HepG2 (cell line): ENCODE measurements around the gene EMILIN3. TPM values are rescaled to one million over a fixed set of nuclear protein-coding genes. Genes with fewer than 3 reads are reported as not detected.

ENCODE experiments used
- AGO2 ChIP-seq: fragments of 200-400 bp; formaldehyde crosslinking; optimal IDR thresholded peaks from 2 replicates; pipeline ENCODE3; 2017; ENCODE audit warnings: mild to moderate bottlenecking, low read depth, low read length, moderate library complexity
- ATF5 ChIP-seq: sonication (generic); formaldehyde crosslinking; IDR thresholded peaks from 2 replicates; pipeline ENCODE4 v1.4.0; 2020; ENCODE audit warnings: mild to moderate bottlenecking, low read depth, missing genetic modification reagents
- CENPBD1 ChIP-seq: sonication (generic); formaldehyde crosslinking; IDR thresholded peaks from 2 replicates; pipeline ENCODE4 v1.8.0; 2022; ENCODE audit warnings: missing genetic modification reagents, low read depth, mild to moderate bottlenecking, borderline replicate concordance
- CREB1 ChIP-seq, 2 experiments: fragments of 450-650 bp in 1 of 2; IDR thresholded peaks; 2 replicates each; pipeline ENCODE4 v1.6.1; 2016 to 2017; ENCODE audit warnings: control low read depth in 1 of 2, mild to moderate bottlenecking in 1 of 2, missing compliant biosample characterization in 1 of 2, missing genetic modification characterization in 1 of 2
- GABPB1 ChIP-seq: IDR thresholded peaks from 2 replicates; pipeline ENCODE4 v1.6.1; 2016; ENCODE audit warnings: mild to moderate bottlenecking, missing genetic modification reagents, moderate library complexity, missing compliant biosample characterization
- HES4 ChIP-seq: sonication (generic); formaldehyde crosslinking; IDR thresholded peaks from 2 replicates; pipeline ENCODE4 v1.9.0; 2021; ENCODE audit warnings: mild to moderate bottlenecking, missing genetic modification reagents, borderline replicate concordance
- KDM3A ChIP-seq: IDR thresholded peaks from 2 replicates; pipeline ENCODE4 v1.6.1; 2018; ENCODE audit warnings: low read depth, missing compliant biosample characterization
- KLF9 ChIP-seq: IDR thresholded peaks from 2 replicates; pipeline ENCODE4 v1.6.1; 2016; ENCODE audit warnings: low read depth
- LBX2 ChIP-seq: sonication (generic); formaldehyde crosslinking; IDR thresholded peaks from 2 replicates; pipeline ENCODE4 v1.5.0; 2020; ENCODE audit warnings: missing genetic modification reagents, mild to moderate bottlenecking, borderline replicate concordance
- RXRA ChIP-seq: sonication (generic); formaldehyde crosslinking; IDR thresholded peaks from 2 replicates; pipeline ENCODE4 v1.5.1; 2020; ENCODE audit warnings: missing genetic modification reagents
- SIN3B ChIP-seq: fragments of 150-350 bp; IDR thresholded peaks from 2 replicates; pipeline ENCODE4 v1.6.1; 2014; ENCODE audit warnings: low read length
- SYNCRIP ChIP-seq: fragments of 200-400 bp; formaldehyde crosslinking; IDR thresholded peaks from 2 replicates; pipeline ENCODE4 v1.6.1; 2018; ENCODE audit warnings: mild to moderate bottlenecking, low read depth, low read length; ENCODE audit not compliant: insufficient read depth
- U2AF2 ChIP-seq: fragments of 200-400 bp; formaldehyde crosslinking; IDR thresholded peaks from 2 replicates; pipeline ENCODE4 v1.6.1; 2017; ENCODE audit warnings: low read depth, mild to moderate bottlenecking, low read length
- XRCC5 ChIP-seq: fragments of 200-400 bp; formaldehyde crosslinking; optimal IDR thresholded peaks from 2 replicates; pipeline ENCODE3; 2017; ENCODE audit warnings: mild to moderate bottlenecking, low read length
- ZBTB37 ChIP-seq: sonication (generic); formaldehyde crosslinking; IDR thresholded peaks from 2 replicates; pipeline ENCODE4 v1.4.0; 2020; ENCODE audit warnings: mild to moderate bottlenecking, missing genetic modification reagents
- ZBTB46 ChIP-seq: sonication (generic); formaldehyde crosslinking; IDR thresholded peaks from 2 replicates; pipeline ENCODE4 v1.4.0; 2020; ENCODE audit warnings: mild to moderate bottlenecking, missing genetic modification reagents, borderline replicate concordance
- ZFP90 ChIP-seq: sonication (generic); formaldehyde crosslinking; IDR thresholded peaks from 2 replicates; pipeline ENCODE4 v1.8.0; 2022; ENCODE audit warnings: missing genetic modification reagents, mild to moderate bottlenecking, inconsistent platforms, borderline replicate concordance
- ZNF10 ChIP-seq: sonication (generic); formaldehyde crosslinking; IDR thresholded peaks from 2 replicates; pipeline ENCODE4 v1.4.0; 2020; ENCODE audit warnings: mild to moderate bottlenecking, low read depth, missing genetic modification reagents, borderline replicate concordance
- ZNF12 ChIP-seq: sonication (generic); formaldehyde crosslinking; IDR thresholded peaks from 2 replicates; pipeline ENCODE4 v1.5.0; 2020; ENCODE audit warnings: missing genetic modification reagents
- ZNF547 ChIP-seq: sonication (generic); formaldehyde crosslinking; IDR thresholded peaks from 2 replicates; pipeline ENCODE4 v1.5.1; 2020; ENCODE audit warnings: mild to moderate bottlenecking, missing genetic modification reagents
- ZNF678 ChIP-seq: sonication (generic); formaldehyde crosslinking; IDR thresholded peaks from 2 replicates; pipeline ENCODE4 v1.4.0; 2020; ENCODE audit warnings: mild to moderate bottlenecking, missing genetic modification reagents
- ZNF720 ChIP-seq: sonication (generic); formaldehyde crosslinking; IDR thresholded peaks from 2 replicates; pipeline ENCODE4 v1.4.0; 2020; ENCODE audit warnings: missing genetic modification reagents
- ZNF737 ChIP-seq: sonication (generic); formaldehyde crosslinking; IDR thresholded peaks from 2 replicates; pipeline ENCODE4 v1.5.0; 2020; ENCODE audit warnings: missing genetic modification reagents, mild to moderate bottlenecking, borderline replicate concordance
- ZSCAN25 ChIP-seq: sonication (generic); formaldehyde crosslinking; IDR thresholded peaks from 2 replicates; pipeline ENCODE4 v1.8.0; 2022; ENCODE audit warnings: mild to moderate bottlenecking, missing genetic modification reagents
- polyA plus RNA-seq, 8 experiments: library from polyadenylated mRNA; depleted of rRNA in 3 of 8; stranded (reverse) in 7 of 8; unstranded in 1 of 8; fragments of >200 nt; fragmentation: Illumina TruSeq in 4 of 8; extraction: Trizol in 4 of 8; gene quantifications; 2 replicates each; pipeline versions ENCODE4 v1.2.1 to v1.2.3, GENCODE V29; 2011 to 2016; ENCODE audit warnings: low read depth in 4 of 8, missing spikeins in 1 of 8, mixed read lengths in 1 of 8; ENCODE audit not compliant: insufficient read depth in 1 of 8
- total RNA-seq, 5 experiments: library from RNA; depleted of rRNA; stranded (reverse); fragments of >200 nt; fragmentation: Illumina TruSeq; extraction: Trizol; gene quantifications; 2 replicates each; pipeline ENCODE4 v1.2.3, GENCODE V29; 2016; ENCODE audit warnings: low read depth in 1 of 5

EMILIN3 gene
- total and polyA plus RNA-seq, 2 of the 13 experiments (the other 11 are each of a cell fraction or from before 2014, with no cell fraction given): 0.25 to 0.29 TPM

GRCh38 chr20:41316602-41317545 lies 49.7 kb downstream of the EMILIN3 start (continued):
- TF ChIP-seq ATF5 (CRISPR knock-in tag): 0 out of 2 replicates have a peak, but pooled peaks have one; percentile 74
- no peak for TF ChIP-seq ZNF12 (CRISPR knock-in tag)
- peak; percentile 49 for TF ChIP-seq AGO2
- no peak for TF ChIP-seq ZBTB37 (CRISPR knock-in tag)
- TF ChIP-seq CREB1 (IDR thresholded peaks at IDR 0.05): no peak
- no peak for TF ChIP-seq CREB1 (CRISPR knock-in tag; IDR thresholded peaks at IDR 0.05)
- peak; percentile 94; the same call in 1 of the 2 replicates for TF ChIP-seq ZNF737 (CRISPR knock-in tag)
- TF ChIP-seq GABPB1 (CRISPR knock-in tag): peak; percentile 78; the same call in 1 of the 2 replicates
- no peak for TF ChIP-seq U2AF2
- TF ChIP-seq ZNF547 (CRISPR knock-in tag): peak; percentile 56
- TF ChIP-seq ZFP90 (CRISPR knock-in tag): peak; percentile 47; the same call in 1 of the 2 replicates
- peak; percentile 88; the same call in 1 of the 2 replicates for TF ChIP-seq ZNF678 (CRISPR knock-in tag)
- TF ChIP-seq SYNCRIP: no peak
- TF ChIP-seq XRCC5: peak; percentile 65
- no peak for TF ChIP-seq ZBTB46 (CRISPR knock-in tag)
- peak; percentile 88; the same call in 1 of the 2 replicates for TF ChIP-seq HES4
- no peak for TF ChIP-seq ZNF720 (CRISPR knock-in tag)
- TF ChIP-seq ZNF10 (CRISPR knock-in tag): no peak
- peak; percentile 87; the same call in 1 of the 2 replicates for TF ChIP-seq LBX2 (CRISPR knock-in tag)
- TF ChIP-seq KDM3A (CRISPR knock-in tag): peak; percentile 68; the same call in 1 of the 2 replicates
- no peak; the same call in 1 of the 2 replicates for TF ChIP-seq KLF9 (CRISPR knock-in tag)
- TF ChIP-seq SIN3B: 0 out of 2 replicates have a peak, but pooled peaks have one; percentile 18
- TF ChIP-seq CENPBD1 (CRISPR knock-in tag): no peak
- TF ChIP-seq ZSCAN25 (CRISPR knock-in tag): no peak
- peak; percentile 68; the same call in 1 of the 2 replicates for TF ChIP-seq RXRA (CRISPR knock-in tag)
